Sigmoid colon (tissue), 4 donors: ENCODE data around the gene ARL14EP.

Experiments
- EP300 ChIP-seq, 4 donors: sonication (generic); formaldehyde crosslinking; IDR thresholded peaks; one replicate each; pipeline ENCODE4 v1.6.1; 2017; ENCODE audit warnings: antibody characterized with exemption in 4 of 4
- POLR2A ChIP-seq, 2 donors: fragments of 450-650 bp; IDR thresholded peaks; one replicate each; pipeline ENCODE4 v1.6.1; 2016; ENCODE audit warnings: antibody characterized with exemption in 2 of 2, mild to moderate bottlenecking in 2 of 2, moderate library complexity in 2 of 2
- POLR2AphosphoS5 ChIP-seq, 4 donors: sonication (generic); formaldehyde crosslinking; IDR thresholded peaks; one replicate each; pipeline ENCODE4 v1.6.1; 2017; ENCODE audit warnings: antibody characterized with exemption in 4 of 4
- TF ChIP-seq, protein P1 (sequence below), 4 experiments: fragments of 450-650 bp in 3 of 4; fragments of 200-600 bp in 1 of 4; IDR thresholded peaks; one replicate each; pipeline ENCODE4 v1.5.1; 2016 to 2019; ENCODE audit warnings: antibody characterized with exemption in 4 of 4, mild to moderate bottlenecking in 3 of 4, moderate library complexity in 2 of 4

DNA sequence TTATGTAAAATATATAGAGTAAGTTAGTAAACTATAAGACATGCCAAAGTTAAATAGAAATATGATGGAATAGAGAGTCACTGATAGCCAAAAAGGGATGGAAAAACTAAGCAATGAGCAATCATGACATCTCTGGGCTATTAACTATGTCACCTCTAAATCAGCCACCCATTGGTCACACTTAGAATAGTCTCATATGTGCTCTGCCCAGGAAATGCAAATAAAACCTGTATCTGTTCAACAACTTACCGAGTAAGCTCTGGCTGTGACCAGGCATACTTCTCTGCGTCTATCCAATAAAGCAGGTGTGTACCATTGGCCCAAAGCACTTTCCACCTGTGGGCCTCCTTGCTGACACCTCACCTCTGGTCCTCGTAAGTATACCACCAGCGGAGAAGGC lies 1.6 kb upstream of the ARL14EP start:
- TF ChIP-seq, protein P1, sequence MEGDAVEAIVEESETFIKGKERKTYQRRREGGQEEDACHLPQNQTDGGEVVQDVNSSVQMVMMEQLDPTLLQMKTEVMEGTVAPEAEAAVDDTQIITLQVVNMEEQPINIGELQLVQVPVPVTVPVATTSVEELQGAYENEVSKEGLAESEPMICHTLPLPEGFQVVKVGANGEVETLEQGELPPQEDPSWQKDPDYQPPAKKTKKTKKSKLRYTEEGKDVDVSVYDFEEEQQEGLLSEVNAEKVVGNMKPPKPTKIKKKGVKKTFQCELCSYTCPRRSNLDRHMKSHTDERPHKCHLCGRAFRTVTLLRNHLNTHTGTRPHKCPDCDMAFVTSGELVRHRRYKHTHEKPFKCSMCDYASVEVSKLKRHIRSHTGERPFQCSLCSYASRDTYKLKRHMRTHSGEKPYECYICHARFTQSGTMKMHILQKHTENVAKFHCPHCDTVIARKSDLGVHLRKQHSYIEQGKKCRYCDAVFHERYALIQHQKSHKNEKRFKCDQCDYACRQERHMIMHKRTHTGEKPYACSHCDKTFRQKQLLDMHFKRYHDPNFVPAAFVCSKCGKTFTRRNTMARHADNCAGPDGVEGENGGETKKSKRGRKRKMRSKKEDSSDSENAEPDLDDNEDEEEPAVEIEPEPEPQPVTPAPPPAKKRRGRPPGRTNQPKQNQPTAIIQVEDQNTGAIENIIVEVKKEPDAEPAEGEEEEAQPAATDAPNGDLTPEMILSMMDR (IDR thresholded peaks at IDR 0.05) = no peak
- TF ChIP-seq POLR2A (IDR thresholded peaks at IDR 0.05) = no peak
- no peak for TF ChIP-seq POLR2AphosphoS5 (IDR thresholded peaks at IDR 0.05)
- TF ChIP-seq EP300 (IDR thresholded peaks at IDR 0.05) = no peak
